Hematopoietic multipotent progenitor cell treated with erythropoietin and hydrocortisone succinate and interleukin-3 and kit ligand, for 4 days (in vitro differentiated cells): ENCODE measurements around the gene C9orf85.
A peak's percentile ranks its signal among the peaks of the same experiment; 100 is the strongest.

Experiments used
- DNase-seq: peaks from one replicate; pipeline ENCODE4 v3.0.0-alpha.2; 2015

C9orf85 gene

GRCh38 chr9:72013292-72013760 lies 101.9 kb downstream of the C9orf85 start:
- DNase-seq = peak; percentile 25

- peak; percentile 36 for DNase-seq
These were observed 111.4 kb downstream of the C9orf85 start for GRCh38 chr9:72022841-72023240.
